Fibroblast of the aortic adventitia (primary cell): ENCODE results near the gene SYNJ2. TPM values are rescaled to one million over a fixed set of nuclear protein-coding genes. Genes with fewer than 3 reads are reported as not detected.

Experiments
- DNase-seq: peaks from one replicate; pipeline ENCODE4 v3.0.0-alpha.2; 2010; ENCODE audit warnings: low read depth
- H3K4me3 ChIP-seq: 2 replicates; pipeline ENCODE4 v1.5.1; 2011; ENCODE audit warnings: low read depth, mild to moderate bottlenecking, control low read depth, low read length, moderate library complexity
- total RNA-seq: library from RNA; depleted of rRNA; stranded (reverse); fragments of >200 nt; gene quantifications from 2 replicates; pipeline ENCODE4 v1.2.3, GENCODE V29; 2012; ENCODE audit warnings: low replicate concordance
- TF ChIP-seq, protein P1 (sequence below): IDR thresholded peaks from 2 replicates; pipeline ENCODE4 v1.5.1; 2011; ENCODE audit warnings: mild to moderate bottlenecking, low read length, control low read depth, inconsistent platforms; ENCODE audit not compliant: insufficient read depth

Gene SYNJ2
- total RNA-seq, 1 donor: 73.6 TPM

DNA sequence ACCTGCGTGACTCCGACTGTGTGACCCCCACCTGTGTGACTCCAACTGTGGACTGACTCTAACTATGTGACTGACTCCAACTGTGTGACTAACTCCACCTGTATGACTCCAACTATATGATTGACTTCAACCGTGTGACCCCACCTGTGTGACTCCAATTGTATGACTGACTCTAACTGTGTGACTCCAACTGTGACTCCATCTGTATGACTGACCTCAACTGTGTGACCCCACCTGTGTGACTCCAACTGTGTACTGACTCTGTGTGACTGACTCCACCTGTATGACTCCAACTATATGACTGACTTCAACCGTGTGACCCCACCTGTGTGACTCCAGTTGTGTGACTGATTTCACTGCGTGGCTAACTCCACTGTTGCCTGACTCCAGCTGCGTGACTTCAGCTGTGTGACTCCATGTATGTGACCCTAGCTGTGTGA, 38.6 kb downstream of the SYNJ2 start:
- DNase-seq: no peak
- TF ChIP-seq, protein P1, sequence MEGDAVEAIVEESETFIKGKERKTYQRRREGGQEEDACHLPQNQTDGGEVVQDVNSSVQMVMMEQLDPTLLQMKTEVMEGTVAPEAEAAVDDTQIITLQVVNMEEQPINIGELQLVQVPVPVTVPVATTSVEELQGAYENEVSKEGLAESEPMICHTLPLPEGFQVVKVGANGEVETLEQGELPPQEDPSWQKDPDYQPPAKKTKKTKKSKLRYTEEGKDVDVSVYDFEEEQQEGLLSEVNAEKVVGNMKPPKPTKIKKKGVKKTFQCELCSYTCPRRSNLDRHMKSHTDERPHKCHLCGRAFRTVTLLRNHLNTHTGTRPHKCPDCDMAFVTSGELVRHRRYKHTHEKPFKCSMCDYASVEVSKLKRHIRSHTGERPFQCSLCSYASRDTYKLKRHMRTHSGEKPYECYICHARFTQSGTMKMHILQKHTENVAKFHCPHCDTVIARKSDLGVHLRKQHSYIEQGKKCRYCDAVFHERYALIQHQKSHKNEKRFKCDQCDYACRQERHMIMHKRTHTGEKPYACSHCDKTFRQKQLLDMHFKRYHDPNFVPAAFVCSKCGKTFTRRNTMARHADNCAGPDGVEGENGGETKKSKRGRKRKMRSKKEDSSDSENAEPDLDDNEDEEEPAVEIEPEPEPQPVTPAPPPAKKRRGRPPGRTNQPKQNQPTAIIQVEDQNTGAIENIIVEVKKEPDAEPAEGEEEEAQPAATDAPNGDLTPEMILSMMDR: no peak
- H3K4me3 ChIP-seq: no peak overlapping the region

DNA sequence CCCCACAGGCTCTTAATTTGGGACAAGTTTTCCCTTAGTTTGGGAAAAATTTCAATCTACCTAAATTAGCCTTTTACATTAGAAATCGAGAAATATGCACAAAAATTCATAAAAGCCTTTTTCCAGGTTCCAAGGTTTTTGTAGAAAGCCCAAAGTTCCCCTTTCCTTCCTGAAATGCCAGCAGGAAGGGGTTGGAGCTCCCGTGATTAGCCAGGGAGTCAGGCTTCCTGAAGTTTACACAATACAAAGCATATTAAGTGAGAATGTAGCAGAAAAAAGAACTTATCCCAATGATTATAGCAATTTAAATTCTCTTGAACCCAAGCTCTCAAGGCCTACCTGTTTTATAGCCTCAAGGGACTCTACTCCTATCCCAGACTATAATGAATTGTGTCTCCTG, 39.1 kb downstream of the SYNJ2 start:
- TF ChIP-seq, protein P1: no peak

DNA sequence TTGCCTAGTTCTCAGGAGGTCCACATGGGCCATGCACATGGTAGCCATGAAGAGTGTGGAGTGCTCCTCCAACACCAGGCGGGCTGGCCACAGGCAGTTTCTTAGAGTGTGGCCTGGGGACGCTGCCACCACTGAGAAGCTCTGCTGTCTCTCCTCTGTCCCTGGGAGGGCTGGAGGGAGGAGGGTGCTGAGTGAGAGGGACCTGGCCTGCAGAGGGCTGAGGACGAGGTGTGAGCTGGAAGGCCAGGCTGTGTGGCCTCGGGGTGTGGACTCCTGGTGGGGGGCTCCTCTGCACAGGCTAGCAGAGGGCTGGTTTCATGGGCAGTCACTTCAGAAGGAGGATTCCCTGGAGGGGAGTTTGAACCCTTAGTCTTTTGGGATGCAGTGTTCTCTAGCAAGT, 39.7 kb downstream of the SYNJ2 start:
- H3K4me3 ChIP-seq: no peak overlapping the region
- DNase-seq: no peak
- TF ChIP-seq, protein P1: no peak

More for the DNA sequence above, 39.1 kb downstream of the SYNJ2 start:
- H3K4me3 ChIP-seq: no peak overlapping the region
- no peak for DNase-seq

DNA sequence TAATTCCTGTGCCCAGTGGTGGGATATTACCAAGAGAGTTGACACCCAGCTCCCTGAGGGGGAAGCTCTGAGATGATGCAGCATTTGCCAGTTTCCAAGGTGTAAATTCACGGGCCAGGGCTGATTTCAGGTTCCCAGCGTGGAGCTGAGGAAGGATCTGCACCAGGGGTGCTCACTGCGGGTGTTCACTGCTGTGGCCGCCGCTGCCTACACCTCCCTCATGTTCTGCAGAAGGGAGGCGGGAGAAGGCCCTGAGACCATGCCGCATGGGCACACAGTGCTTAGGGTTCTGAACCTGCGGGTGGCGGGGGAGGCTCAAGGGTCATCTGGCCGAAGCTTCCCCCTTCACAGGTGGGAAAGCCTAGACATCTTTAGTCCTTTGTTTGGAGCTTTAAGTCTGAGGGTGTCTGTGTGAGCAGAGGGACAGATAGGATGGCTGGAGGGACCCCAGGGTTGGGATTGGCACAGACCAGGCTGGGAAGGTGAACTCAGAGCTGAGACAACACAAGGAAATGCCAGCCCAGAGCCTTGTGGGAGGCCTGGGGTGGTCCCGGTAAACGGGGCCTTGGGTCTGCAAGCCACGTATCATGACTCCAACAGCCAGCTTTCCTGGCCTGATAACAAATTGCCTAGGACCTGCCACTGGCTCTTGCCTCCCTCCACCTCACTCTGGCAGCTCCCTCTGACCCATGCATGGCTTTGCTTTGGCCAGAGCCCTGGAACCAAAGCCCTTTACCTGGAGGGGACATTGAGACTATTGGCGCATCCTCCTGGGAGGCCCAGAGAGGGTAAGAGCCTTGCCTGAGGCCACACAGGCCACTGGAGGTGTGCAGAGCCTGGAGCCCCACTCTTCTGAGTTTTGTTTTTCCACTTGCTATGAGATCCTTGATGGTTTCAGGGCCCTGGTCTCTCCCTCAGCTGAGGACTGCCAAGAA, 40.4 kb downstream of the SYNJ2 start:
- H3K4me3 ChIP-seq: no peak overlapping the region
- TF ChIP-seq, protein P1: no peak
- no peak for DNase-seq

DNA sequence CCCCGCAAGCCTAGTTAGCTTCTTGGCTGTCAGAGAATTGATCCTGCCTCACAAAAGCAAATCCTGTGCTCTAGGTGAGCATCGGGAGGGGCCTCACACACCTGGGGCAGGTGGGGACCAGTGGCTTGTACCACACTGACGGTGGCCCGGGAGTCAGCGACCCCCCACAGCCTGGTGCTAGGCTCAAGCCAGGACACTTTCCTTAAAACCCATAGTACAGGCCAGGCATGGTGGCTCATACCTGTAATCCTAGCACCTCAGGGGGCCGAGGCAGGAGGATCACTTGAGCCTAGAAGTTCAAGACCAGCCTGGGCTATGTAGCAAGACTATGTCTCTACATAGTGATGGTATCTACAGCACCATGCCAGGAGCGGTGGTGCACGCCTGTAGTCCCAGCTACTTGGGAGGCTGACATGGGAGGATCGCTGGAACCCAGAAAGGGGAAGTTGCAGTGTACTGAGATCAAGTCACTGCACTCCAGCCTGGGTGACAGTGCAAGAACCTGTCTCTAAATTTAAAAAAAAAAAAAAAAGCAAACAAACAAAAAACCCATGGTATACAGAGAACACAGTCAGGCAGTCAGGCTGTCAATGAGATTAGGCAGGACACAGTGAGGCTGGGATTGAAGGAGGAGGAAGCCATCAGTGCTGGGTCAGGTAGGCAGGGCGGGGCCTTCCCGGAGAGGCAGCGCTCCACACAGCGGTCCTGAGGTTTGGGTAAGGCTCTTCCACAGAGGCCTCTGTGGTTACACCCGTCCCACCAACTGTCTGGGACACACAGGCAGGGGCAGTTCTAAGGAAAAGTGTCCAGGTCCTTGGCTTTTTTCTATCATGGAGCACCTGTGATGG, 41.3 kb downstream of the SYNJ2 start:
- TF ChIP-seq, protein P1: no peak
- H3K4me3 ChIP-seq: no peak overlapping the region
- DNase-seq: no peak

DNA sequence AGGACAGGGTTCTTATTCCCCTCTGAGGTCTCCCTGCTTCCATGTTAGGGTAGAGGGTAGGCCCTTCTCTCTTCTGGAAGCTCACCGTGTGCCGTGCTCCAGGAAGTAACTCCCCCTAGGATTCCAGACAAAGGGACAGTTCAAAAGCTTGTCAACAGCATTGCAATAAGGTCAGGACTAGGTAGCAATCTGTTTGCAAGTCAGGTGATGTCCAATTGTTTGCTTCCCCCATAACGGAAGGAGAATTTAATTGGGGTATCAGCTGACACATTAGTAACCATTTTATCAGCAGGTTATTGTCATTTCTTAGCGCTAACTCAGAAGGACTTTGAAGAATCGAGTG, 41.9 kb downstream of the SYNJ2 start:
- H3K4me3 ChIP-seq: no peak overlapping the region
- TF ChIP-seq, protein P1: no peak
- no peak for DNase-seq
